SH-SY5Y (cell line): ENCODE results near the gene POLRMT.

Experiments used
- GATA2 ChIP-seq: IDR thresholded peaks from 2 replicates; pipeline ENCODE4 v1.6.1; 2011; ENCODE audit warnings: mild to moderate bottlenecking, low read depth, low read length
- GATA3 ChIP-seq: IDR thresholded peaks from 2 replicates; pipeline ENCODE4 v1.6.1; 2011; ENCODE audit warnings: low read depth, mild to moderate bottlenecking, low read length, moderate library complexity

- no peak for TF ChIP-seq GATA2
- TF ChIP-seq GATA3 = no peak
These were observed 37.7 kb downstream of the POLRMT start for GRCh38 chr19:595326-596262.
